Globus pallidus (tissue), 1 donor: ENCODE data around the gene HLA-DQA2.
"Not testable (repeated sequence)": the region's sequence is repeated elsewhere in the genome, so short reads cannot be mapped to it uniquely, and the experiment has no call there.

Experiments
- DNase-seq: peaks from one replicate; pipeline ENCODE4 v3.0.0-alpha.2; 2015; ENCODE audit warnings: low spot score

The HLA-DQA2 gene

GRCh38 chr6:32779036-32779435 is 37.8 kb downstream of the HLA-DQA2 start:
- no peak for DNase-seq

GRCh38 chr6:32782923-32783322 is 41.7 kb downstream of the HLA-DQA2 start:
- DNase-seq, result not testable (repeated sequence)

- DNase-seq, result peak; percentile 68
These were observed 44.8 kb downstream of the HLA-DQA2 start for GRCh38 chr6:32785781-32786533.

GRCh38 chr6:32790306-32790705 is 49.1 kb downstream of the HLA-DQA2 start:
- no peak for DNase-seq

- DNase-seq, result no peak
These were observed 51.8 kb downstream of the HLA-DQA2 start for GRCh38 chr6:32792901-32793435.

GRCh38 chr6:32794510-32794909 is 53.3 kb downstream of the HLA-DQA2 start:
- DNase-seq, result peak; percentile 38
